SK-N-SH treated with all-trans-retinoic acid at 6 μM for 48 hours (cell line): ENCODE results near the gene NRXN3.

ENCODE experiments used
- ATAC-seq: fragments of 200-7000 bp; cut with Tn5 transposase; 3 replicates; pipeline ENCODE4 v1.9.1; 2020; ENCODE audit warnings: mild to moderate bottlenecking, moderate library complexity
- ARNTL ChIP-seq: fragments of 450-650 bp; formaldehyde crosslinking; IDR thresholded peaks from 2 replicates; pipeline ENCODE4 v1.5.0; 2020; ENCODE audit warnings: low read depth, mild to moderate bottlenecking, moderate library complexity, borderline replicate concordance
- BACH2 ChIP-seq: fragments of 250-450 bp; sonication (Bioruptor Pico); IDR thresholded peaks from 2 replicates; pipeline ENCODE4 v1.9.0; 2021; ENCODE audit warnings: mild to moderate bottlenecking, borderline replicate concordance
- CREB5 ChIP-seq: fragments of 250-450 bp; sonication (Bioruptor Pico); IDR thresholded peaks from 2 replicates; pipeline ENCODE4 v1.5.1; 2020; ENCODE audit warnings: low read depth, mild to moderate bottlenecking, moderate library complexity
- CSDC2 ChIP-seq: fragments of 250-450 bp; sonication (Bioruptor Pico); IDR thresholded peaks from 2 replicates; pipeline ENCODE4 v1.5.0; 2020; ENCODE audit warnings: mild to moderate bottlenecking, moderate library complexity
- CSRNP3 ChIP-seq: fragments of 250-450 bp; sonication (Bioruptor Pico); IDR thresholded peaks from 2 replicates; pipeline ENCODE4 v1.5.1; 2021; ENCODE audit warnings: mild to moderate bottlenecking, moderate library complexity
- ESRRG ChIP-seq: fragments of 250-450 bp; sonication (Bioruptor Pico); IDR thresholded peaks from 2 replicates; pipeline ENCODE4 v1.6.1; 2021; ENCODE audit warnings: mild to moderate bottlenecking
- GLIS3 ChIP-seq: fragments of 250-450 bp; sonication (Bioruptor Pico); IDR thresholded peaks from 2 replicates; pipeline ENCODE4 v1.5.0; 2020; ENCODE audit warnings: mild to moderate bottlenecking, moderate library complexity
- ISL1 ChIP-seq: fragments of 250-450 bp; sonication (Bioruptor Pico); IDR thresholded peaks from 2 replicates; pipeline ENCODE4 v2.1.2; 2022; ENCODE audit warnings: mild to moderate bottlenecking, moderate library complexity
- OSR1 ChIP-seq: fragments of 250-450 bp; sonication (Bioruptor Pico); IDR thresholded peaks from 2 replicates; pipeline ENCODE4 v1.8.0; 2022; ENCODE audit warnings: moderate library complexity, mild to moderate bottlenecking, inconsistent platforms
- PATZ1 ChIP-seq: fragments of 250-450 bp; sonication (Bioruptor Pico); IDR thresholded peaks from 2 replicates; pipeline ENCODE4 v1.8.0; 2020; ENCODE audit warnings: mild to moderate bottlenecking, moderate library complexity, borderline replicate concordance
- POU6F1 ChIP-seq: fragments of 250-450 bp; sonication (Bioruptor Pico); IDR thresholded peaks from 2 replicates; pipeline ENCODE4 v1.8.0; 2021; ENCODE audit warnings: low read depth, mild to moderate bottlenecking, moderate library complexity, borderline replicate concordance
- PPARA ChIP-seq: fragments of 250-450 bp; sonication (Bioruptor Pico); IDR thresholded peaks from 2 replicates; pipeline ENCODE4 v1.5.0; 2020; ENCODE audit warnings: mild to moderate bottlenecking, borderline replicate concordance
- RARB ChIP-seq: fragments of 250-450 bp; sonication (Bioruptor Pico); IDR thresholded peaks from 2 replicates; pipeline ENCODE4 v1.8.0; 2021; ENCODE audit warnings: mild to moderate bottlenecking, moderate library complexity
- SNAI2 ChIP-seq: fragments of 250-450 bp; sonication (Bioruptor Pico); IDR thresholded peaks from 2 replicates; pipeline ENCODE4 v1.5.0; 2020; ENCODE audit warnings: mild to moderate bottlenecking, moderate library complexity
- TCF4 ChIP-seq: fragments of 250-450 bp; sonication (Bioruptor Pico); IDR thresholded peaks from 2 replicates; pipeline ENCODE4 v1.8.0; 2021; ENCODE audit warnings: mild to moderate bottlenecking, moderate library complexity, borderline replicate concordance
- TOX ChIP-seq: fragments of 250-450 bp; sonication (Bioruptor Pico); IDR thresholded peaks from 2 replicates; pipeline ENCODE4 v1.8.0; 2021; ENCODE audit warnings: mild to moderate bottlenecking, moderate library complexity, borderline replicate concordance
- TSHZ2 ChIP-seq: fragments of 250-450 bp; sonication (Bioruptor Pico); IDR thresholded peaks from 2 replicates; pipeline ENCODE4 v1.5.0; 2020; ENCODE audit warnings: mild to moderate bottlenecking, moderate library complexity
- ZC3H10 ChIP-seq: fragments of 250-450 bp; sonication (Bioruptor Pico); IDR thresholded peaks from 2 replicates; pipeline ENCODE4 v1.5.1; 2021; ENCODE audit warnings: mild to moderate bottlenecking, moderate library complexity
- ZFP3 ChIP-seq: fragments of 250-450 bp; sonication (Bioruptor Pico); IDR thresholded peaks from 2 replicates; pipeline ENCODE4 v1.5.0; 2020; ENCODE audit warnings: mild to moderate bottlenecking, moderate library complexity
- ZFP30 ChIP-seq: fragments of 450-650 bp; formaldehyde crosslinking; IDR thresholded peaks from 2 replicates; pipeline ENCODE4 v1.5.0; 2022; ENCODE audit warnings: mild to moderate bottlenecking, moderate library complexity
- ZNF565 ChIP-seq: fragments of 450-650 bp; formaldehyde crosslinking; conservative IDR thresholded peaks from 2 replicates; pipeline ENCODE4 v1.5.0; 2020; ENCODE audit warnings: low read depth, mild to moderate bottlenecking, moderate library complexity
- ZNF70 ChIP-seq: fragments of 450-650 bp; formaldehyde crosslinking; IDR thresholded peaks from 2 replicates; pipeline ENCODE4 v1.5.0; 2020; ENCODE audit warnings: mild to moderate bottlenecking, moderate library complexity

The NRXN3 gene

GRCh38 chr14:78664841-78665240 is 494.7 kb downstream of the NRXN3 start:
- no peak for ATAC-seq

GRCh38 chr14:78666336-78667056 is 496.3 kb downstream of the NRXN3 start:
- no peak for ATAC-seq
- no peak for TF ChIP-seq ZFP30 (CRISPR knock-in tag)
- TF ChIP-seq TOX (CRISPR knock-in tag) = no peak
- no peak for TF ChIP-seq GLIS3
- no peak for TF ChIP-seq RARB
- no peak for TF ChIP-seq PPARA (CRISPR knock-in tag)
- TF ChIP-seq TSHZ2 (CRISPR knock-in tag) = no peak
- no peak for TF ChIP-seq CSDC2 (CRISPR knock-in tag)
- no peak for TF ChIP-seq CREB5 (CRISPR knock-in tag)
- TF ChIP-seq ISL1 (CRISPR knock-in tag) = no peak
- no peak for TF ChIP-seq ZNF70 (CRISPR knock-in tag)
- TF ChIP-seq TCF4 = no peak
- TF ChIP-seq ZFP3 (CRISPR knock-in tag) = no peak
- no peak for TF ChIP-seq ARNTL (CRISPR knock-in tag)
- TF ChIP-seq ZC3H10 (CRISPR knock-in tag) = no peak
- TF ChIP-seq ZNF565 (CRISPR knock-in tag) = no peak
- no peak for TF ChIP-seq SNAI2 (CRISPR knock-in tag)

More at GRCh38 chr14:78664841-78665240, 494.7 kb downstream of the NRXN3 start:
- TF ChIP-seq CSDC2 (CRISPR knock-in tag) (no peak), ARNTL (CRISPR knock-in tag) (no peak), ISL1 (CRISPR knock-in tag) (no peak), ZNF70 (CRISPR knock-in tag) (no peak), BACH2 (CRISPR knock-in tag) (no peak), ZFP3 (CRISPR knock-in tag) (no peak), PPARA (CRISPR knock-in tag) (no peak), ESRRG (no peak), SNAI2 (CRISPR knock-in tag) (no peak), TCF4 (no peak)

GRCh38 chr14:78667141-78667540 is 497.0 kb downstream of the NRXN3 start:
- TF ChIP-seq ZNF565 (CRISPR knock-in tag) (no peak), PPARA (CRISPR knock-in tag) (no peak), ISL1 (CRISPR knock-in tag) (no peak), RARB (no peak), ZNF70 (CRISPR knock-in tag) (no peak), PATZ1 (CRISPR knock-in tag) (no peak), TCF4 (no peak), CREB5 (CRISPR knock-in tag) (no peak), ARNTL (CRISPR knock-in tag) (no peak), CSDC2 (CRISPR knock-in tag) (no peak), TSHZ2 (CRISPR knock-in tag) (no peak), CSRNP3 (CRISPR knock-in tag) (no peak), POU6F1 (no peak), TOX (CRISPR knock-in tag) (no peak), ZFP30 (CRISPR knock-in tag) (no peak), ESRRG (no peak), ZFP3 (CRISPR knock-in tag) (no peak), OSR1 (no peak)

More at GRCh38 chr14:78667141-78667540, 497.0 kb downstream of the NRXN3 start:
- ATAC-seq = no peak
